ENCODE measurements around the gene ZFYVE1. TPM values are rescaled to one million over a fixed set of nuclear protein-coding genes. Genes with fewer than 3 reads are reported as not detected.
"Not testable (repeated sequence)": the region's sequence is repeated elsewhere in the genome, so short reads cannot be mapped to it uniquely, and the experiment has no call there.

ZFYVE1 gene
- total RNA-seq, 1 donor from 2014 or later: 73.9 TPM

DNA sequence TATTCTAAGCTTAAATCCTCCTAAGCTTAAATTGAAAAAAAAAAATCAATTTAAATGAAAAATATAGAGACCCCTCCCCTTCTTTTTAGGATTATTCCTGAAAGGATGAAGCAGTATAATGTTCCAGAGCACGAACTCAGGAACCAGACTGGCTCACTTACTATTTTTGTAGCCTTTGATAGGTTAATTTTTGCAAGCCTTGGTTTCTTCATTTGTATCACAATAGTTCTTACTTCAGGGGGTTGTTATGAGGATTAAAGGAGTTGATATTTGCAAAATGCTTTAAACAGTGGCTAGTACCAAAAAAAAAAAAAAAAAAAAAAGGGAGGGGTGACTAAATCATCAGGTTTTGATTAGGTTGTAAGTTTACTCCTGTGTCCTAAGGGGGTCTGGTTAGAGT lies 28.3 kb upstream of the ZFYVE1 start:
- Histone ChIP-seq H3K9me3 (no peaks in the 10 kb centered on the region), H3K27ac (no peak overlapping the region), H3K4me3 (no peak overlapping the region), H3K27me3 (no peaks in the 10 kb centered on the region), H3K4me1 (peaks cover 0 to 9% of the 10 kb centered on the region in 2 donors), H3K36me3 (no peaks in the 10 kb centered on the region)
- TF ChIP-seq, protein P1, sequence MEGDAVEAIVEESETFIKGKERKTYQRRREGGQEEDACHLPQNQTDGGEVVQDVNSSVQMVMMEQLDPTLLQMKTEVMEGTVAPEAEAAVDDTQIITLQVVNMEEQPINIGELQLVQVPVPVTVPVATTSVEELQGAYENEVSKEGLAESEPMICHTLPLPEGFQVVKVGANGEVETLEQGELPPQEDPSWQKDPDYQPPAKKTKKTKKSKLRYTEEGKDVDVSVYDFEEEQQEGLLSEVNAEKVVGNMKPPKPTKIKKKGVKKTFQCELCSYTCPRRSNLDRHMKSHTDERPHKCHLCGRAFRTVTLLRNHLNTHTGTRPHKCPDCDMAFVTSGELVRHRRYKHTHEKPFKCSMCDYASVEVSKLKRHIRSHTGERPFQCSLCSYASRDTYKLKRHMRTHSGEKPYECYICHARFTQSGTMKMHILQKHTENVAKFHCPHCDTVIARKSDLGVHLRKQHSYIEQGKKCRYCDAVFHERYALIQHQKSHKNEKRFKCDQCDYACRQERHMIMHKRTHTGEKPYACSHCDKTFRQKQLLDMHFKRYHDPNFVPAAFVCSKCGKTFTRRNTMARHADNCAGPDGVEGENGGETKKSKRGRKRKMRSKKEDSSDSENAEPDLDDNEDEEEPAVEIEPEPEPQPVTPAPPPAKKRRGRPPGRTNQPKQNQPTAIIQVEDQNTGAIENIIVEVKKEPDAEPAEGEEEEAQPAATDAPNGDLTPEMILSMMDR (IDR thresholded peaks at IDR 0.05): no peak
- intact Hi-C loops (cut with DNase I): no loop called here
- DNase-seq (ENCODE audit: low spot score in 2 of 2): no peak

DNA sequence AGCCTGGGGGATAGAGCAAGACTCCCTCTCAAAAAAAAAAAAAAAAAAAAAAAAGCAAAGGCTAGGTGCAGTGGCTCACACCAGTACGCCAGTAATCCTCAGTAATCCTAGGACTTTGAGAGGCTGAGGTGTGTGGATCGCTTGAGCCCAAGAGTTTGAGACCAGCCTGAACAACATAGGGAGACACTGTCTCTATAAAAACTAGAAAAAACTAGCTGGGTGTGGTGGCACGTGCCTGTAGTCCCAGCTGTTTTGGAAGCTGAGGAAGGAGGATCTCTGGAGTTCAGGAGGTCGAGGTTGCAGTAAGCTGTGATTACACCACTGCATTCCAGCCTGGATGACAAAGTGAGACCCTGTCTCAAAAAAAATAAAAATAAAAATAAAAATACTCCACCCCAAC lies 22.5 kb upstream of the ZFYVE1 start:
- no peak overlapping the region for H3K4me3 ChIP-seq
- H3K9me3 ChIP-seq: no peaks in the 10 kb centered on the region
- no peaks in the 10 kb centered on the region for H3K4me1 ChIP-seq
- TF ChIP-seq, protein P1 (IDR thresholded peaks at IDR 0.05): no peak
- intact Hi-C loops (cut with DNase I): no loop called here
- H3K27ac ChIP-seq: no peak overlapping the region
- H3K36me3 ChIP-seq: no peaks in the 10 kb centered on the region
- no peaks in the 10 kb centered on the region for H3K27me3 ChIP-seq
- DNase-seq (ENCODE audit: low spot score in 2 of 2): no peak

DNA sequence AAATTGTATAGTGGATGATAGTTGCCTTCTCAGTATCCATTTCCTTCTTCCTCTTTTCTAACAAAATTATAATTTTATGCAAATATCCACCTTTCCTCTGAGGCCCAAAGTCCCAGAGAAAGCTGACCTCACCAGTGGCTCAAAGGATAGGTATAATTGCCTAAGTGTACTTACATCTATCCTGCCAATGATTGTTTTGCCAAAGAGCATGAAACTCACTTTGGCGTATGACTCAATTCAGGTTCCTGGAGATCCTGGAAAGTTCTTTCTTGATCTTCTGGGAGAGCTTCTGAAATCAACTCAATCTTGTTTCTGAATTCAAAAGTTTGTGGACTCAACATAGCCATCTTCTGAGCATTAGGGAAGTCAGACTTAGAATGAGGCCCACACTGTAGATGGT lies 20.9 kb upstream of the ZFYVE1 start:
- no peak overlapping the region for H3K27ac ChIP-seq
- no peak for DNase-seq (ENCODE audit: low spot score in 2 of 2)
- no peaks in the 10 kb centered on the region for H3K4me1 ChIP-seq
- no peak overlapping the region for H3K4me3 ChIP-seq
- H3K27me3 ChIP-seq: no peaks in the 10 kb centered on the region
- intact Hi-C loops (cut with DNase I): no loop called here
- no peaks in the 10 kb centered on the region for H3K9me3 ChIP-seq
- TF ChIP-seq, protein P1 (IDR thresholded peaks at IDR 0.05): no peak
- H3K36me3 ChIP-seq: no peaks in the 10 kb centered on the region

DNA sequence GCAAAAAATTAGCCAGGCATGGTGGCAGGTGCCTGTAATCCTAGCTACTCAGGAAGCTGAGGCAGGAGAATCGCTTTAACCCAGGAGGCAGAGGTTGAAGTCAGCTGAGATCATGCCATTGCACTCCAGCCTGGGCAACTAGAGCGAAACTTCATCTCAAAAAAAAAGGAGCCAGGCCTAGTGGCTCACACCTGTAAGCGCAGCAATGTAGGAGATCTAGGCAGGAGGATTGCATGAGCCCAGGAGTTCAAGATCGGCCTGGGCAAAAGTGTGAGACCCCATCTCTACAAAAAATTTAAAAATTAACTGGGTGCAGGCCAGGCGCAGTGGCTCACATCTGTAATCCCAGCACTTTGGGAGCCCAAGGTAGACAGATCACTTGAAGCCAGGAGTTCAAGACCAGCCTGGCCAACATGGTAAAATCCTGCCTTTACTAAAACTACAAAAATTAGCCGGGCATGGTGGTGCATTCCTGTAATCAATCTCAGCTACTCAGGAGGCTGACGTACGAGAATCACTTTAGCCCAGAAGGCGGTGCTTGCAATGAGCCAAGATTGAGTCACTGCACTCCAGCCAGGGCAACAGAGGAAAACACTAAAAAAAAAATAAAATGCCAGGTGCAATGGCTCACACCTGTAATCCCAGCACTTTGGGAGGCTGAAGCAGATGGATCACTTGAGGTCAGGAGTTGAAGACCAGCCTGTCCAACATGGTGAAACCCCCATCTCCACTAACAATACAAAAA lies 10.0 kb upstream of the ZFYVE1 start:
- H3K4me3 ChIP-seq; H3K4me1 ChIP-seq; H3K27ac ChIP-seq; DNase-seq (ENCODE audit: low spot score in 2 of 2); H3K9me3 ChIP-seq; H3K36me3 ChIP-seq; H3K27me3 ChIP-seq; intact Hi-C loops (cut with DNase I): not testable (repeated sequence)

DNA sequence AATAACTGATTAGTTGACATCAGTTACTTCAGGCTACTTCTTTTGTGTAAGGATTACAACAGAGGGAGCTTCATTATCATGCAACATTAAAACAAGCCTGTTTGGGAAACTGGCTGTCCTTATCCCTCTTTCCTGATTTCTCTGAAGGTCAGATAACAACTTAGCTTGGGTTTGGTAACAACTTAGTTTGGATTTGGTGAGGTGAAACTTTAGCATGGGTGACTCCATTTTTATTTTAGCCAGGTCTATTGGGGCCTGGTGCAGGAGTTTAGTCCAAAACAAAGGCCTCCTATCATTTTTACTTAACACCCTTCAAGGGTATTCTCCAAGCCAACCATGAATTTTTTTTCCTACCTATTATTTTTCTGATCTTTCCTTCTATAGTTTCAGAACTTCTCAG lies 1.1 kb upstream of the ZFYVE1 start:
- TF ChIP-seq, protein P1 (IDR thresholded peaks at IDR 0.05): no peak
- intact Hi-C loops (cut with DNase I): loop anchor here (1.0 kb wide), 1 partner anchor 30 kb away; the partner anchor contains the start of gene RBM25
- H3K36me3 ChIP-seq: peaks cover 7 to 14% of the 10 kb centered on the region in 2 donors
- no peaks in the 10 kb centered on the region for H3K9me3 ChIP-seq
- no peaks in the 10 kb centered on the region for H3K27me3 ChIP-seq
- H3K4me1 ChIP-seq: peaks cover 2 to 6% of the 10 kb centered on the region in 2 donors
- H3K4me3 ChIP-seq: peak overlapping the region in 1 of 2 donors; percentile 93
- DNase-seq (ENCODE audit: low spot score in 2 of 2): no peak
- no peak overlapping the region for H3K27ac ChIP-seq

DNA sequence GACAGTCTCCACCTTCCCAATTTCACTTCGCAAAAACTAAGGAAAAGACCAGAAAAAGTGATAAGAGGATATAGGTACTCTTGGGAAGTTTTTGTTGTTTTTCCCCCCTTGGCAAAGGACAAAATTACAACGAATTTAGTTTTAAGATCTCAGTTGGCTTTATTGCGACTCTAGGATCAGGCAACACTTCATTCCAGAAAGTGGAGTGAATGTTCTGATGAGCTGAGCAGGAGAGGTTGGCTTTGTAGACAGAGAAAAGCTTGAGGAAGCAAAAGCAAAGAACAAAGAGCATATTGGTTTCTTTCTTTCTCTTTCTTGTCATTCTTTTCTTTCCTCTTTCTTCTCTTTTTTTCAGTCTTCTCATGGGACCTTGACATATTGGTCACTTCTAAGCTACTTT lies 640 bp upstream of the ZFYVE1 start:
- intact Hi-C loops (cut with DNase I): loop anchor here (1.0 kb wide), 1 partner anchor 31 kb away; the partner anchor contains the start of gene RBM25
- H3K36me3 ChIP-seq: peaks cover 11 to 15% of the 10 kb centered on the region in 2 donors
- no peaks in the 10 kb centered on the region for H3K9me3 ChIP-seq
- no peak for DNase-seq (ENCODE audit: low spot score in 2 of 2)
- H3K4me1 ChIP-seq: peaks cover 5 to 10% of the 10 kb centered on the region in 2 donors
- peak overlapping the region; percentile 47 to 93 for H3K4me3 ChIP-seq
- H3K27ac ChIP-seq: peak overlapping the region in 1 of 2 donors; percentile 14
- H3K27me3 ChIP-seq: no peaks in the 10 kb centered on the region
- TF ChIP-seq, protein P1 (IDR thresholded peaks at IDR 0.05): no peak
